ENCODE results near the gene ATP8B4.

DNA sequence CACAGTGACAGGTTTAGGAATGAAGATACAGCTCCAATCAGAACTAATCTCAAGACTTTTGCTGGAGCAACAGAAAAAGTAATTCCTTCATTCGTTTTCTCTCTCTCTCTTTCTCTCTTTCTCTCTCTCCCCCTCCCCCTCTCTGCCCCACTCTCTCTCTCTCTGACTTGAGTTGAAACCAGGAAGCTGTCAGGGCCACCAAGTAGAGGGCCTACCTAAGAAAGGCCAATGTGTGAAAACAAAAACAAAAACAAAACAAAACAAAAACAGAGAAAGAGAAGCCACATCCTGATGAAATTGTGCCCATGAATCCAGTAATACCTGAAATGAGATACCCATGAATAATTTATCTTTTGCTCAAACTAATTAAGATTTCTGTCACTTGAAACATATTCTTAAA is 72.9 kb downstream of the ATP8B4 start:
- TF ChIP-seq, protein P1, sequence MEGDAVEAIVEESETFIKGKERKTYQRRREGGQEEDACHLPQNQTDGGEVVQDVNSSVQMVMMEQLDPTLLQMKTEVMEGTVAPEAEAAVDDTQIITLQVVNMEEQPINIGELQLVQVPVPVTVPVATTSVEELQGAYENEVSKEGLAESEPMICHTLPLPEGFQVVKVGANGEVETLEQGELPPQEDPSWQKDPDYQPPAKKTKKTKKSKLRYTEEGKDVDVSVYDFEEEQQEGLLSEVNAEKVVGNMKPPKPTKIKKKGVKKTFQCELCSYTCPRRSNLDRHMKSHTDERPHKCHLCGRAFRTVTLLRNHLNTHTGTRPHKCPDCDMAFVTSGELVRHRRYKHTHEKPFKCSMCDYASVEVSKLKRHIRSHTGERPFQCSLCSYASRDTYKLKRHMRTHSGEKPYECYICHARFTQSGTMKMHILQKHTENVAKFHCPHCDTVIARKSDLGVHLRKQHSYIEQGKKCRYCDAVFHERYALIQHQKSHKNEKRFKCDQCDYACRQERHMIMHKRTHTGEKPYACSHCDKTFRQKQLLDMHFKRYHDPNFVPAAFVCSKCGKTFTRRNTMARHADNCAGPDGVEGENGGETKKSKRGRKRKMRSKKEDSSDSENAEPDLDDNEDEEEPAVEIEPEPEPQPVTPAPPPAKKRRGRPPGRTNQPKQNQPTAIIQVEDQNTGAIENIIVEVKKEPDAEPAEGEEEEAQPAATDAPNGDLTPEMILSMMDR (IDR thresholded peaks at IDR 0.05) = no peak
- no peak for TF ChIP-seq EZH2 (IDR thresholded peaks at IDR 0.05; ENCODE audit: borderline replicate concordance, insufficient read depth, low read depth, low read length, poor library complexity, severe bottlenecking)

Data from B cell (primary cell).